K562 (cell line): ENCODE data around the gene SLC25A10. TPM values are rescaled to one million over a fixed set of nuclear protein-coding genes. Genes with fewer than 3 reads are reported as not detected.

ENCODE experiments used
- ATF3 ChIP-seq, 2 experiments: fragments of 450-650 bp in 1 of 2; sonication (generic) in 1 of 2; formaldehyde crosslinking in 1 of 2; IDR thresholded peaks in 1 of 2; conservative IDR thresholded peaks in 1 of 2; 2 replicates each; pipeline versions ENCODE4 v1.6.1 to v1.8.1; 2016 to 2023; ENCODE audit warnings: mild to moderate bottlenecking in 2 of 2, moderate library complexity in 2 of 2, inconsistent platforms in 1 of 2, missing genetic modification reagents in 1 of 2
- CCNT2 ChIP-seq: IDR thresholded peaks from 2 replicates; pipeline ENCODE4 v1.6.1; 2011; ENCODE audit warnings: borderline replicate concordance, low read depth, mild to moderate bottlenecking, moderate library complexity, mixed read lengths, low read length; ENCODE audit not compliant: insufficient read length; ENCODE audit errors: extremely low read depth
- CTCFL ChIP-seq: IDR thresholded peaks from 2 replicates; pipeline ENCODE4 v1.6.1; 2011; ENCODE audit warnings: borderline replicate concordance, low read depth, mild to moderate bottlenecking, moderate library complexity, low read length; ENCODE audit not compliant: insufficient read depth, poor library complexity, severe bottlenecking
- ELK1 ChIP-seq: sonication (generic); formaldehyde crosslinking; IDR thresholded peaks from 2 replicates; pipeline ENCODE4 v1.8.1; 2022; ENCODE audit warnings: missing genetic modification reagents
- FOXA3 ChIP-seq, 2 experiments: fragments of 450-650 bp in 1 of 2; sonication (generic) in 1 of 2; formaldehyde crosslinking; IDR thresholded peaks in 1 of 2; conservative IDR thresholded peaks in 1 of 2; 2 replicates each; pipeline versions ENCODE4 v1.4.0 to v1.8.0; 2020 to 2022; ENCODE audit warnings: mild to moderate bottlenecking in 2 of 2, missing genetic modification reagents in 1 of 2
- HDAC3 ChIP-seq: fragments of 450-650 bp; IDR thresholded peaks from 2 replicates; pipeline ENCODE4 v1.6.1; 2018; ENCODE audit warnings: borderline replicate concordance, mild to moderate bottlenecking, moderate library complexity; ENCODE audit not compliant: partially characterized antibody
- JUND ChIP-seq, 2 experiments: IDR thresholded peaks; 2 replicates in 1 of 2; 3 replicates in 1 of 2; pipeline ENCODE4 v1.6.1; 2011; ENCODE audit warnings: borderline replicate concordance in 2 of 2, low read depth in 2 of 2, low read length in 2 of 2, improper control_type of control experiment in 1 of 2, missing biosample characterization in 1 of 2, missing genetic modification characterization in 1 of 2, missing genetic modification reagents in 1 of 2
- KAT8 ChIP-seq: fragments of 450-650 bp; IDR thresholded peaks from 2 replicates; pipeline ENCODE4 v1.6.1; 2016; ENCODE audit warnings: low read depth, mild to moderate bottlenecking
- NBN ChIP-seq: fragments of 450-650 bp; IDR thresholded peaks from 2 replicates; pipeline ENCODE4 v1.6.1; 2016; ENCODE audit warnings: low read depth, mild to moderate bottlenecking
- PKNOX1 ChIP-seq: fragments of 450-650 bp; IDR thresholded peaks from 2 replicates; pipeline ENCODE4 v1.6.1; 2016
- RBBP5 ChIP-seq: fragments of 200-600 bp; sonication (generic); IDR thresholded peaks from 2 replicates; pipeline ENCODE4 v1.6.1; 2012; ENCODE audit warnings: borderline replicate concordance, mild to moderate bottlenecking, low read length, control low read depth, inconsistent platforms; ENCODE audit not compliant: insufficient read depth, poor library complexity, severe bottlenecking
- RUNX1 ChIP-seq: sonication (generic); IDR thresholded peaks from 2 replicates; pipeline ENCODE4 v1.6.1; 2016; ENCODE audit warnings: antibody characterized with exemption, low read depth
- SMARCA5 ChIP-seq: fragments of 450-650 bp; IDR thresholded peaks from 2 replicates; pipeline ENCODE4 v1.6.1; 2016
- SOX6 ChIP-seq: fragments of 450-650 bp; IDR thresholded peaks from 2 replicates; pipeline ENCODE4 v1.6.1; 2014; ENCODE audit warnings: mild to moderate bottlenecking
- ZC3H11A ChIP-seq: IDR thresholded peaks from 2 replicates; pipeline ENCODE4 v1.6.1; 2012; ENCODE audit warnings: low read depth, low read length, improper control_type of control experiment
- ZNF217 ChIP-seq: sonication (generic); formaldehyde crosslinking; IDR thresholded peaks from 2 replicates; pipeline ENCODE4 v1.8.0; 2022; ENCODE audit warnings: mild to moderate bottlenecking, missing genetic modification reagents
- ZNF511 ChIP-seq: sonication (generic); formaldehyde crosslinking; IDR thresholded peaks from 2 replicates; pipeline ENCODE4 v1.8.0; 2022; ENCODE audit warnings: mild to moderate bottlenecking, missing genetic modification reagents
- polyA plus RNA-seq, 8 experiments: library from polyadenylated mRNA; depleted of rRNA in 4 of 8; stranded (reverse) in 5 of 8; unstranded in 3 of 8; fragments of >200 nt; fragmentation: Nextera tagmentation in 2 of 8; fragmentation: Illumina TruSeq in 1 of 8; extraction: Ambion mirVana in 2 of 8; extraction: Trizol in 1 of 8; gene quantifications; 2 replicates each; pipeline versions ENCODE4 v1.2.1 to v1.2.3, GENCODE V29; 2011 to 2014; ENCODE audit warnings: inconsistent platforms in 1 of 8, missing spikeins in 1 of 8
- total RNA-seq, 7 experiments: library from RNA; depleted of rRNA in 6 of 7; stranded (reverse); fragments of >200 nt in 6 of 7; fragmentation: Illumina TruSeq in 2 of 7; extraction: Trizol in 2 of 7; gene quantifications; 2 replicates each; pipeline versions ENCODE4 v1.2.1 to v1.2.3, GENCODE V29; 2011 to 2021; ENCODE audit warnings: low replicate concordance in 1 of 7
- TF ChIP-seq, protein P1 (sequence below): fragments of 450-650 bp; formaldehyde crosslinking; IDR thresholded peaks from 2 replicates; pipeline ENCODE4 v1.4.0; 2020; ENCODE audit warnings: mild to moderate bottlenecking, mixed read lengths

Gene SLC25A10
- total and polyA plus RNA-seq, 9 of the 15 experiments (the other 6 are each of a cell fraction or from before 2014, with no cell fraction given): 0.10 to 85.6 (median 34.3) TPM

DNA sequence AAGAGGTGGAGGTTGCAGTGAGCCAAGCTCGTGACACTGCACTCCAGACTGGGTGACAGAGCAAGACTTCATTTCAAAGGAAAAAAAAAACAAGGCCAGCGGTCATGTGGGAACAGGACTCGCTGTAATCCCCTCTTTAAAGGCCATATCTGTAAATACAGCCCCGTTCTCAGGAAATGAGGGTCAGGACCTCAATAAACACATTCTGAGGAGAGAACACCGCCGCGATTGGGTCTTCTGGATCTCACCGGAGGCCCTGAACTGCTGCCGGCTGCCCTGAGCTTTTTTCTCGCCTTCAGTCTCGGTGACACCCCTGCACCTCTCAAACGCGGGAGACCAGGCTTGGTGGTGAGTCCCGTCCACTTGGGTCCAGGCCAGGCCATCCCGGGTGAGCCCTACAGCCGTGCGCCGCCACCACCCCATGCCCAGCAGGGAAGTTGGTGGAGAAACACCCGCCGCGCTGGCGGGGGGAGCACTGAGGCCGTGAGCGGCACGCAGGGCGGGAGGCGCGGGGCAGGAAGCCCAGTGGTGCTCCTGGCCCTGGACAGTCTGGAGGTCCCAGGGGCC, 28.4 kb downstream of the SLC25A10 start (continued):
- TF ChIP-seq HDAC3 (no peak), PKNOX1 (0 out of 2 replicates have a peak, but pooled peaks have one; percentile 16), JUND (IDR thresholded peaks at IDR 0.05; ENCODE audit: borderline replicate concordance, low read depth, low read length) (no peak), JUND (tag; IDR thresholded peaks at IDR 0.05; ENCODE audit: borderline replicate concordance, low read depth, low read length) (no peak), CTCFL (no peak), CCNT2 (no peak), NBN (peak; percentile 63; the same call in 1 of the 2 replicates), ZNF217 (CRISPR knock-in tag) (no peak), KAT8 (no peak), ELK1 (CRISPR knock-in tag) (no peak), ZNF511 (CRISPR knock-in tag) (no peak), SMARCA5 (no peak), RUNX1 (no peak), SOX6 (no peak), FOXA3 (CRISPR knock-in tag; conservative IDR thresholded peaks at IDR 0.05 in 1 of 2, IDR thresholded peaks at IDR 0.05 in 1 of 2) (peak in 1 of 2 experiments; percentile 52; a peak in 1 of 4 replicates), ZC3H11A (no peak), RBBP5 (peak; percentile 23), ATF3 (IDR thresholded peaks at IDR 0.05) (no peak), ATF3 (CRISPR knock-in tag; conservative IDR thresholded peaks at IDR 0.05) (no peak)
- TF ChIP-seq, protein P1, sequence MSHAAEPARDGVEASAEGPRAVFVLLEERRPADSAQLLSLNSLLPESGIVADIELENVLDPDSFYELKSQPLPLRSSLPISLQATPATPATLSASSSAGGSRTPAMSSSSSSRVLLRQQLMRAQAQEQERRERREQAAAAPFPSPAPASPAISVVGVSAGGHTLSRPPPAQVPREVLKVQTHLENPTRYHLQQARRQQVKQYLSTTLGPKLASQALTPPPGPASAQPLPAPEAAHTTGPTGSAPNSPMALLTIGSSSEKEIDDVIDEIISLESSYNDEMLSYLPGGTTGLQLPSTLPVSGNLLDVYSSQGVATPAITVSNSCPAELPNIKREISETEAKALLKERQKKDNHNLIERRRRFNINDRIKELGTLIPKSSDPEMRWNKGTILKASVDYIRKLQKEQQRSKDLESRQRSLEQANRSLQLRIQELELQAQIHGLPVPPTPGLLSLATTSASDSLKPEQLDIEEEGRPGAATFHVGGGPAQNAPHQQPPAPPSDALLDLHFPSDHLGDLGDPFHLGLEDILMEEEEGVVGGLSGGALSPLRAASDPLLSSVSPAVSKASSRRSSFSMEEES (CRISPR knock-in tag): no peak
